ENCODE data around the gene SLC30A5.

DNA sequence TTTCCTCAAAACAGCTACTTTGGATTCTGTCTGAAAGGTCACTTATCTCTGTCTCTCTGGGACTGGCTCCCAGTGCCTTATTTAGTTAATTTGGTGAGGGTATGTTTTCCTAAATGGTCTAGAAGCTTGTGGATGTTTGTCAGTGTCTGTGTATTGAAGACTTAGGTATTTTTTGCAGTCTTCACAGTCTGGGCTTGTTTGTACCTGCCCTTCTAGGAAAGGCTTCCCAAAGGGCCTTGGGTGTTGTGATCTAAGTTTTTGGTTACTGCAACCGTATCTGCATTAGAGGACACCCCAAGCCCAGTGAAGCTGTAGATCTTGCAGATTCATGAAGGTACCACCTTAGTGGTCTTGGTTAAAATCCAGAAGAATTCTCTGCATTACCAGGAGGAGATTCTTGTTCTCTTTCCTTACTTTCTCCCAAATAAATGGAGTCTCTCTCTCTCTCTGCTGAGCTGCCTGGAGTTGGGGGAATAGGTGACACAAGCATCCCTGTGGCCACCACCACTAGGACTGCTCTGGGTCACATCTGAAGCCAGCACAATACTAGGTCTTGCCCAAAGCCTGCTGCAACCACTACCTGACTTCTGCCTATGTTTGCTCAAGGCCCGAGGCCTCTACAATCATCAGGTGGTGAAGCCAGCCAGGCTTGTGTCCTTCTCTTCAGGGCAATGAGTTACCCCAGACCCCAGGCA lies 55.3 kb downstream of the SLC30A5 start:
- TF ChIP-seq EZH2phosphoT487 (IDR thresholded peaks at IDR 0.05) = no peak
- TF ChIP-seq, protein P1, sequence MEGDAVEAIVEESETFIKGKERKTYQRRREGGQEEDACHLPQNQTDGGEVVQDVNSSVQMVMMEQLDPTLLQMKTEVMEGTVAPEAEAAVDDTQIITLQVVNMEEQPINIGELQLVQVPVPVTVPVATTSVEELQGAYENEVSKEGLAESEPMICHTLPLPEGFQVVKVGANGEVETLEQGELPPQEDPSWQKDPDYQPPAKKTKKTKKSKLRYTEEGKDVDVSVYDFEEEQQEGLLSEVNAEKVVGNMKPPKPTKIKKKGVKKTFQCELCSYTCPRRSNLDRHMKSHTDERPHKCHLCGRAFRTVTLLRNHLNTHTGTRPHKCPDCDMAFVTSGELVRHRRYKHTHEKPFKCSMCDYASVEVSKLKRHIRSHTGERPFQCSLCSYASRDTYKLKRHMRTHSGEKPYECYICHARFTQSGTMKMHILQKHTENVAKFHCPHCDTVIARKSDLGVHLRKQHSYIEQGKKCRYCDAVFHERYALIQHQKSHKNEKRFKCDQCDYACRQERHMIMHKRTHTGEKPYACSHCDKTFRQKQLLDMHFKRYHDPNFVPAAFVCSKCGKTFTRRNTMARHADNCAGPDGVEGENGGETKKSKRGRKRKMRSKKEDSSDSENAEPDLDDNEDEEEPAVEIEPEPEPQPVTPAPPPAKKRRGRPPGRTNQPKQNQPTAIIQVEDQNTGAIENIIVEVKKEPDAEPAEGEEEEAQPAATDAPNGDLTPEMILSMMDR (IDR thresholded peaks at IDR 0.05) = no peak

Measured in neural progenitor cell (in vitro differentiated cells).